A673 (cell line): ENCODE measurements around the gene TPGS1.

Source experiments
- CTCF ChIP-seq: fragments of 300-800, 200-600 bp; sonication (generic); conservative IDR thresholded peaks from 2 replicates; pipeline ENCODE4 v1.5.1; 2017; ENCODE audit warnings: low read depth, mild to moderate bottlenecking, antibody characterized with exemption, low read length, moderate library complexity, mixed read lengths
- EZH2 ChIP-seq: fragments of 200-600 bp; sonication (generic); IDR thresholded peaks from 2 replicates; pipeline ENCODE4 v1.6.1; 2017; ENCODE audit warnings: borderline replicate concordance, low read depth, mild to moderate bottlenecking, mixed read lengths, antibody characterized with exemption, low read length; ENCODE audit not compliant: poor library complexity, severe bottlenecking

GRCh38 chr19:524062-524674 is 16.9 kb downstream of the TPGS1 start:
- TF ChIP-seq CTCF, result no peak
- no peak for TF ChIP-seq EZH2
